ENCODE data around the gene CDV3.
"Not testable (repeated sequence)": the region's sequence is repeated elsewhere in the genome, so short reads cannot be mapped to it uniquely, and the experiment has no call there.

The CDV3 gene

DNA sequence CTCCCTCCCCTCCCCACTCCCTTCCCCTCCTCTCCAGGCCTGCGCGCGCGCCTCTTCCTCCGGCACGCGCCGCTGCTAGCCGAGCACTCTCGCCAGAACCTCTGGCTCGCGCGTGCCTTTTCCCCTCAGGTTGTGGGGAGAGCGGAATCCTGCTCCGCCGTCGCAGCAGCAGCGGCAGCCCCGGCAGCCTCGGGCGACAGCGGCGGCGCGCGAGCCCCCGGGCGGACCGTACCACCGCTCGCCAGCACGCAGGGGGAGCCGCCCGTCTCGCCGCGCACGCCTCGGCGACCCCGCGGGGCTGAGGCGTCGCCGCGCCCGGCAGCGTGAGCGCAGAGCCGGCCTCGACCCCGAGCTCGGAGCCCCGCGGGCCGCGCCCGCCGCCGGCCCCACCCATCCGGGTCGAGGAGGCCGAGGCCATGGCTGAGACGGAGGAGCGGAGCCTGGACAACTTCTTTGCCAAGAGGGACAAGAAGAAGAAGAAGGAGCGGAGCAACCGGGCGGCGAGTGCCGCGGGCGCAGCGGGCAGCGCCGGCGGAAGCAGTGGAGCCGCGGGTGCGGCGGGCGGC lies at the start of gene CDV3:
CDV3 (plus strand) TSS at position 58 of the 566 bp plus-strand sequence; CDS start at position 417, 359 bp downstream.
- DNase-seq, result no peak

DNA sequence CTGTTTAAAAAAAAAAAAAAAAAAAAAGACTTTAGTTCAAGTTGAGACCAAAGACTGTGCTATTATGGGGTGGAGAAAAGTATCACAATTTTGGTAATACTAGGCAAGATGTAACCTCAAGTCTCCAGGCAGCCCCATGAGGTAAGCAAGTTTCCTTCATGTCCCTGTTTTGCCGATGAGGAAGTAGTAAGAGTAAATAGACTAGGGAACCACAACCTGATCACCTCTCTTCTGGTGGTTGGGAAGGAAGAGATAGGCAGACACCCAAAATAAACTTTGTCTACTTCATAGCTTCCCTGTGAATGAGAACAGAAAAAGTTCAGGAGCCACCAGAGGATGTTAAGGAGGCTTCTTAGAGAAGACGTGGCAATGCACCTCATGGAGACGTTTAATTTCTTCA lies 49.7 kb upstream of the CDV3 start:
- DNase-seq, result not testable (repeated sequence)

GRCh38 chr3:133525435-133525834 lies 48.1 kb upstream of the CDV3 start:
- no peak for DNase-seq

- no peak for DNase-seq
These were observed 46.3 kb upstream of the CDV3 start for GRCh38 chr3:133527081-133527715.

GRCh38 chr3:133529809-133530208 lies 43.7 kb upstream of the CDV3 start:
- DNase-seq, result no peak

DNA sequence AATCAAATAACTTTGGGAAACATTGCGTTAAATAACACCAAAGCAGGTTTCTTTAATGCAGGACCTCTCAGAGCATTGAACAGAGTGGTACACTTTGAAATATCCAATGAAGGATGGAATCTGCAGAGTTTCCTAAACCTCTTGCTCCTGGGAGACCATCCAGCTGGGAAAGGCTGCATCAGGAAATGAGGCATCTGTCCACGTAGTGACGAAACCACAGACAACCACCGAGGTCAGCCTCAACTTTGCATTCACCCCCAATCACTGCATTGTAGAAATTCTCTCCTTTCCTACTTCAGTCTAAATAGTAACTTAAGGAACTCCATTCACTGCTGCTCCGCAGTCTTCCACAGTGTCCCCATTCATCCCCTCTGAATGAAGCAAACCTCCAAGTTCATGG lies 41.5 kb upstream of the CDV3 start:
- DNase-seq, result no peak

DNA sequence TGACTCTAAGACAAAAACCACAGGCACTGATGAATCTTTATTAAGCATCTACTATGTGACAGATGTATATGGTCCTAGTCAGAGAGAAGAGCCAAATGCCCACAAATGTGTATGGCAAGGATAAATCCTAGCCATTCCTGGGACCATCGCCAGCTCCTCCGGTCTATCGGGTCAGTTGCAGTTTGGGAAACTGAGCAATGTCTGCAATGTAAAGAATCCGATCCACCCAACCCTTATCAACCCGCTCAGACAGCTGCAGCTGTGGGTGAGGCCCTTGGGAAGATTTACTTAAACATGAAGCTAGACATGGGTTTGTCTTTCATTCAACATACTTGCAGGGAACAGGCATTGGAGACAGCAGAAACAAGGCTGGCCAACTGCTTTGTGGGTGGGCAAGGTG lies 40.5 kb upstream of the CDV3 start:
- no peak for DNase-seq

DNA sequence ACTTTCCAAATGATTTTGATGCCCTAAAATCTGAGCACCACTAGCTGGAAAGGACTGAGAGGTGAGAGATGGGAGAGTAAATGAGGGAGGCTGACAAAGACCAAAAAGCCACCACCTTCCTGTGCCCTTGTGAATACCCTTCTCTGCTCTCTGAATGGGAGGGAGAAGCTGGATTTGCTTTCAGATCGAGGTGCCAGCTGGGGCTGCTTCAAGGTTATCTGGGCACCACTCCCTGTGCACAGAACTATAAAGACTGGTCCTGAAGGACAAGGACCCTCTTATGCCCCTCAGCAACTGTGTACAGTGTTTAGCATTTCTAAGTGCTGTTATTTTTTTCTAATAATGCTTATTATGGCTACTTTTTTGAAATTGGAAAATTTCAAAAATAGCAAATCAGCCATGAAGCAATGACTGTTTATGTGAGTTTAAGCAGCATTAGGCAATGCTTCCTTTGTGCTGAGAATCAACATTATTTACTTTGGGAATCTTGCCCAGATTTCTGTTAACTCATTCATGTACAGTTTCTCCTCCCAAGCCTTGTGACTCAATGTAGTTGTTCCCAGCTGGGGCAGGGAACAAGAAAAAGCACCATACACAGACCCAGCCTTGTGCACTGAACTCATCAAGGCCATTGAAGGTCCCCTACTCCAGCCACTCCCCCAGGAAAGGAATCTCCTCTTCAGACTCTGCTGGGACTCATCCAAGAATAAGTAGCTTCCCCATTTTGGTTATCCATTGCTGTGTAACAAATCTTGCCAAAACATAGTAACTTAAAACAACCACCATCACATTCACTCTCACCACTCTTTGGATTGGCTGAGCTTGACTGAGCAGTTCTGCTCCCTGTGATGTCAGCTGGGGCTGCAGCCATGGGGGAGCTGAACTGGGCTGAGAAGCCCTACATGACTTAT lies 37.3 kb upstream of the CDV3 start:
- DNase-seq, result no peak

- DNase-seq, result not testable (repeated sequence)
These were observed 36.4 kb upstream of the CDV3 start for GRCh38 chr3:133537131-133537530.

GRCh38 chr3:133538154-133538553 lies 35.3 kb upstream of the CDV3 start:
- no peak for DNase-seq

DNA sequence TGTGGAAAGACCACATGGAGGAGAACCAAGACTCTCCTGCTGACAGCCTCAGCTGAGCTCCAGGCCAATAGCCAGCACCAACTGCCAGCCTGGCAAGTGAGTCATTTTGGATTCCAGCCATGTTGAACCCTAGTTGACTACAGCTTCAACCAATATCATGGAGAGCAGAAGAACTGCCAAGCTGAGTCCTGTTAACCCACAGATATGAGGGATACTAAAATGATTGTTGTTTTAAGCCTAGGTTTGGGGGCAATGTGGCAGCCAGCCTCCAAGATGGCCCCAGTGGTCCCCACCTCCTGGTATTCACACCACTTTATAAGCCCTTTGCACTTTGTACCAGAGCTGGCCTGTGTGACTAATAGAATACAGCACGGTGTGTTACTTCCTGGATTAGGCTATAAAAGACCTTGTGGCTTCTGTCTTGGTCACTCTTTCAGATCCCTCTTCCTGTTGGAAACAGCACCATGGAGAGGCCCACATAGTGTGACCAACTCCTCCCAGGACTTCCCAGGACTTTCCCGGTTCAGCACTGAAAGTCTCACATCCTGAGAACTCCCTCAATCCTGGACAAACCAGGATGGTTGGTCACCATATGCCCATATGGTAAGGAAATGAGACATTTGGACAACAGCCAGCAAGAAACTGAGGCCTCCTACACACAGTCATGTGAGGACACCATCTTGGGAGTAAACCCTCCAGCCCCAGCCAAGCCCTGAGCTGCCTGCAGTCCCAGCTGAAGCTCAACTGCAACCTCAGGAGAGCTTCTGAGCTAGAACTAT lies 32.4 kb upstream of the CDV3 start:
- DNase-seq, result no peak

DNA sequence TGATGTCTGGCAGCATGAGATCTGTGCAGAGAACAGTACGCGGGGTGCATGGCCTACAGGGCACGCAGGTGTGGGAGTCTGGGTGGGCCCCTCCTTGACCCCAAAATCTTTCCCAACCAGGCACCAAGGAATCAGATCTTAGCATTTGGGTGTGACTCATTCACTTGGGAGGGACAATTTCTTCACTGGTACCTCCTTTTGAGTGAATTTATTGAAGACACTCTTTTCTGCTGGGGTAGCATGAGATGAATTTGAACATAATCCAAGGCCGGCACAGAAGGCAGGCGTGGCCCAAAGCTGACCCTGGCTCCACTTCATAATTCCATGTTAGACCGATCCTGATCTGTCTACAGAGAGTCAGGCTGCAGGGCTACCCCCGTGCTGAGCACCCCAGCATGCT lies 30.6 kb upstream of the CDV3 start:
- DNase-seq, result no peak

DNA sequence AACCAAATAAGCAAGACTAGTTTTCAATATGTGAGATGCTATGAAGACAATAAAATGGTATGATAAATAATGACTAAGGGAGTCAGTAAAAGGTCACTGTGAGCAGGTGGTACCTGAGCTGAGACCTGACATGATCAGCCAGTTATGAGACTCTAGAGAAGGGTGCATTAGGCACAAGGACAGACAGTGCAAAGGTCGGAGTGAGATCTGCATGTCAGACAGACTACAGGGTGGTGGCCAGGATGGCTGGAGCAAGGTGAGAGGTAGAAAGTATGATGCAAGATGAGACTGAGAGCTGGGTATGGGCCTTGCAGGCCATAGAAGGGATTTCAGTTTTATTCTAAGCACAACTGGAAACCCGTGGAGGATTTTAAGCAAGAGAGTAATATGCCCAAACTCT lies 28.5 kb upstream of the CDV3 start:
- DNase-seq, result not testable (repeated sequence)

DNA sequence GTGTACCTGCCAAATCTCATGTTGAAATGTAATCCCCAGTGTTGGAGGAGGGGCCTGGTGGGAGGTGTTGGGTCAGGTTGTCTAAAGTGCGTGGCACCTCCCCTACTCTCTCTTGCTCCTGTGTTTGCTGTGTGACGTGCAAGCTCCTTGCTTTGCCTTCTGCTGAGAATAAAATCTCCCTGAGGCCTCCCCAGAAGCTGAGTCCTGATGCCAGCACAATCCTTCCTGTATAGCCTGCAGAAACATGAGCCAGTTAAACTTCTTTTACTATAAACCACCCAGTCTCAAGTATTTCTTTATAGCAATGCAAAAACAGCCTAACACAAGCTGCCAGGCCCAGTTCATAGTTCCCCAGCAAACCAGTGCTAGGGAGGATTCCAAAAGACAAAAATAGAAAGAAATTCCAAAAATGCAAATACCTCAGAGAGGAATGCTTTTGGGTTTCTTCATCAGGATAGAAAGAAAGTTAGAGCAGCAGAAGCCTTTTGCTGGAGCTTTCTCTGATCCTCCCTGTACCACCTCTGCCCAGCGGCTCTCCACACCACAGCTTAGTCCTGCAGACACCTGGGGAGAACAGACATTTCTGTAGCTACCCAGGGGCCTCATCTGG lies 25.9 kb upstream of the CDV3 start:
- no peak for DNase-seq

DNA sequence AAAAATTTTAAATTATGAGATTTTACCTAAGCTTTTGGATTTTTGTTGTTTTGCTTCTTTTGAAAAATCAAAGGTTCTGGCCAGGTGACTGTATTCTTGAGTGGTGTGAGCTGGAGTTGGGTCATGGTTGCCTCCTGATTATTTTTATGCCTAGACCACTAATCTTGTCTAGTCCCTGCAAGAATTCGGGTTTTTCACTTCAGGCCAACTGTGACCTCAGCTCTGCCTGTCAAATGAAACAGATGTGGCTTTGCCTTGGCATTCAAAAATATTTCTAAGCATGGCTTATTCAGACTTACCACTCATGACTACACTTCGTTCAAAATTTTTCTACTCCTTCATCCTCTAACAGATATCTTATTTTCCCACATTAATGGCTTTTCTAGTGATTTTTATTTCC lies 25.4 kb upstream of the CDV3 start:
- DNase-seq, result no peak

- no peak for DNase-seq
These were observed 23.9 kb upstream of the CDV3 start for GRCh38 chr3:133549565-133549964.

DNA sequence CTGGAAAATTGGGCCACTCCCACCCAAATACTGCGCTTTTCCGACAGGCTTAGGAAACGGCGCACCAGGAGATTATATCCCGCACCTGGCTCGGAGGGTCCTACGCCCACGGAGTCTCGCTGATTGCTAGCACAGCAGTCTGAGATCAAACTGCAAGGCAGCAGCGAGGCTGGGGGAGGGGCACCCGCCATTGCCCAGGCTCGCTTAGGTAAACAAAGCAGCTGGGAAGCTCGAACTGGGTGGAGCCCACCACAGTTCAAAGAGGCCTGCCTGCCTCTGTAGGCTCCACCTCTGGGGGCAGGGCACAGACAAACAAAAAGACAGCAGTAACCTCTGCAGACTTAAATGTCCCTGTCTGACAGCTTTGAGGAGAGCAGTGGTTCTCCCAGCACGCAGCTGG lies 21.9 kb upstream of the CDV3 start:
- DNase-seq, result not testable (repeated sequence)

DNA sequence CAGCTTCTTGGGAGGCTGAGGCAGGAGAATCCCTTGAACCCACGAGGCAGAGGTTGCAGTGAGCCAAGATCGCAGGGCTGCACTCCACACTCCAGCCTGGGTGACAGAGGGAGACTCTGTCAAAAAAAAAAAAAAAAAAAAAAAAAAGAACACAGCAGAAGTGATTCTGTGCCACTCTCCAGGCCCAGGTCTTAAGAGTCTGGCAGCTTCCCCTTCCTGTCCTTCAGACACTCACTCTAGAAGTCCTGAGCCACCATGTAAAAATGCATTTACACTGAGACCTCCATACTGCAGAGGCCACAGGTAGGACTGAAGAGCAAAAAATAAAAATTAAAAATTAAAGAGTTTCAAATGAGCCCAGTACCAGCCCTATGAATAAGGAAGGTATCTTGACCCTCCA lies 11.8 kb upstream of the CDV3 start:
- DNase-seq, result no peak

DNA sequence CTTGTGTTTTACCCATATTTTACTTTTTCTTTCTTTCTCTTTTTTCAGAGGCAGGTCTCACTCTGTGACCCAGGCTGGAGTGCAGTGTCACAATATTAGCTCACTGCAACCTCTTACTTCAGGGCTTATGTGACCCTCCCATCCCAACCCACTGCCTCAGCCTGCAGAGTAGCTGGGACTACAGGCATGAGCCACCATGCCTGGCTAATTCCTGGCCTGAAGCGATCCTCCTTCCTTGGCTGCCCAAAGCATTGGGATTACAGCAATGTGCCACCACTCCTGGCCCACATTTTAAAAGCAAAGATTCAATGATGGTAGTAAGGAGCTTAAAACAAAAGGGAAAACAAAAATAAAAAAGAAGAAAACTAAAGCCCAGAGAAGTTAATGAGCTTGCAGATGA lies 11.1 kb upstream of the CDV3 start:
- no peak for DNase-seq

GRCh38 chr3:133563186-133563591 lies 10.3 kb upstream of the CDV3 start:
- no peak for DNase-seq

DNA sequence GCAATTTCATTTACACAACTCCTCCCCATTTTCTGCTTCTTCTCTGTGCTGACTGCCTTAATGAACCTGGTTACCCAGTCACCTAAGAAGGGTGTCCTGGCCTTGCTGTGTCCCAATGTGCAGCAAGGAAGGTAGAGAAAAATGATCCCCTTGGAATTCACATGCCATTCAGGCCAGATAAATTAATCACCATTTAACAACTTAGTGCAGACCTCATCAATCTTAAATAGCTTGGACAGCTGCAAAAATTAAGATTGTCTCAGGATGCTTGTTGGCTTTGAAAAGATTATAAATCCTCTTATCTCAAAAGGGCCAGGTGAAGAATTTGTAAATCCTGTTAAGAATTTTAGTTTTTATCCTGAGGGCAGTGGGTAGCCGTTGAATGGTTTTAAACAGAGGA lies 9.7 kb upstream of the CDV3 start:
- DNase-seq, result no peak

- DNase-seq, result no peak
These were observed 5.0 kb upstream of the CDV3 start for GRCh38 chr3:133568294-133569014.

Measured in NCI-H524 treated with DMSO at 0.1 percent for 48 hours (cell line).